ENCODE measurements around the gene MOB2.

DNA sequence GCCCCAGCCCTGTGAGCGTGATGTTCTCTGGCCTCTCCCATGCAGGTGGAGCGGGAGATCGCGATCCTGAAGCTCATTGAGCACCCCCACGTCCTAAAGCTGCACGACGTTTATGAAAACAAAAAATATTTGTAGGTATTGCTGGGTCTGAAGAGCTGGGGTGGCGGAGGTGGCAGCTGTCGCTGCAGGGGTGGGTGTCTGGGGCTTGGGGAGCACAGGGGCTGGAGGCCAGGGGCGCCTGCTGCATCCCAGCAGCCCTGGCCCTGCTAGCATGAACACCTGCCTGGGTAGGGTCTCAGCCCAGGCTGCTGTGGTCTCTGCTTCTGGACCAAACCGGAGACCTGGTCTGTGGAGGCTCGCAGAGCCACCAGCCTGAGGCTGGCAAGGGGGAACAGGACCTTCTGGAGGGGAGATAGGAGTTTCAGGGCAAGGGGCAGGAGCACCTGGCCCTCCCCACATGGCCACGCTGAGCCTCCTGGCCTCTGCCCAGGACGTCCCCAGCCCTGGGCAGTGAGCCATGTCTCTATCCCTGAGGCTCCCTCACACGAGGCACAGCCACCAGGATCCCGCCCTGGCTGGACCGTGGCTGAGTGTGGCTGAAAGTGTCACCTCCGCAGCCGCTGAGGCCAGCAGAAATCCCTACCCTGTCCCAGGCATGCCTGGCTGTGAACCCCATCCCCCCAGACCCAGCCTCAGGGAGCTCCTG lies 48.2 kb downstream of the MOB2 start:
- TF ChIP-seq POLR2AphosphoS5 (IDR thresholded peaks at IDR 0.05; ENCODE audit: low read depth, low read length) = no peak
- TF ChIP-seq, protein P1, sequence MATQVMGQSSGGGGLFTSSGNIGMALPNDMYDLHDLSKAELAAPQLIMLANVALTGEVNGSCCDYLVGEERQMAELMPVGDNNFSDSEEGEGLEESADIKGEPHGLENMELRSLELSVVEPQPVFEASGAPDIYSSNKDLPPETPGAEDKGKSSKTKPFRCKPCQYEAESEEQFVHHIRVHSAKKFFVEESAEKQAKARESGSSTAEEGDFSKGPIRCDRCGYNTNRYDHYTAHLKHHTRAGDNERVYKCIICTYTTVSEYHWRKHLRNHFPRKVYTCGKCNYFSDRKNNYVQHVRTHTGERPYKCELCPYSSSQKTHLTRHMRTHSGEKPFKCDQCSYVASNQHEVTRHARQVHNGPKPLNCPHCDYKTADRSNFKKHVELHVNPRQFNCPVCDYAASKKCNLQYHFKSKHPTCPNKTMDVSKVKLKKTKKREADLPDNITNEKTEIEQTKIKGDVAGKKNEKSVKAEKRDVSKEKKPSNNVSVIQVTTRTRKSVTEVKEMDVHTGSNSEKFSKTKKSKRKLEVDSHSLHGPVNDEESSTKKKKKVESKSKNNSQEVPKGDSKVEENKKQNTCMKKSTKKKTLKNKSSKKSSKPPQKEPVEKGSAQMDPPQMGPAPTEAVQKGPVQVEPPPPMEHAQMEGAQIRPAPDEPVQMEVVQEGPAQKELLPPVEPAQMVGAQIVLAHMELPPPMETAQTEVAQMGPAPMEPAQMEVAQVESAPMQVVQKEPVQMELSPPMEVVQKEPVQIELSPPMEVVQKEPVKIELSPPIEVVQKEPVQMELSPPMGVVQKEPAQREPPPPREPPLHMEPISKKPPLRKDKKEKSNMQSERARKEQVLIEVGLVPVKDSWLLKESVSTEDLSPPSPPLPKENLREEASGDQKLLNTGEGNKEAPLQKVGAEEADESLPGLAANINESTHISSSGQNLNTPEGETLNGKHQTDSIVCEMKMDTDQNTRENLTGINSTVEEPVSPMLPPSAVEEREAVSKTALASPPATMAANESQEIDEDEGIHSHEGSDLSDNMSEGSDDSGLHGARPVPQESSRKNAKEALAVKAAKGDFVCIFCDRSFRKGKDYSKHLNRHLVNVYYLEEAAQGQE (IDR thresholded peaks at IDR 0.05; ENCODE audit: insufficient read depth in 1 of 2, low read depth in 2 of 2, low read length in 2 of 2) = no peak
- no peak for TF ChIP-seq FOXP2 (optimal IDR thresholded peaks at IDR 0.05; ENCODE audit: borderline replicate concordance, extremely low read depth, extremely low read length, insufficient read depth)

Measured in PFSK-1 (cell line).